Activated naive CD4-positive, alpha-beta T cell treated with anti-CD3 and anti-CD28 coated beads for 36 hours (primary cell): ENCODE measurements around the gene LENG9. TPM values are rescaled to one million over a fixed set of nuclear protein-coding genes. Genes with fewer than 3 reads are reported as not detected.
A peak's percentile ranks its signal among the peaks of the same experiment; 100 is the strongest.

Experiments used
- CTCF ChIA-PET: fragments of 350-600 bp; sonication (Branson Sonifier 250); formaldehyde crosslinking; loops from one replicate; lab custom pipeline; 2021; ENCODE audit warnings: antibody characterized with exemption; lab: Charles Lee
- DNase-seq: peaks from one replicate; pipeline ENCODE4 v3.0.0-alpha.2; 2020
- H3K27ac Mint-ChIP-seq: one replicate; pipeline ENCODE4 v1.8.0; 2021; ENCODE audit warnings: mild to moderate bottlenecking, mixed read lengths
- H3K27me3 Mint-ChIP-seq: one replicate; pipeline ENCODE4 v1.8.0; 2021; ENCODE audit warnings: low read depth, mixed read lengths
- H3K36me3 Mint-ChIP-seq: one replicate; pipeline ENCODE4 v1.8.0; 2021; ENCODE audit warnings: low read depth, mixed read lengths
- H3K4me1 Mint-ChIP-seq: one replicate; pipeline ENCODE4 v1.8.0; 2021; ENCODE audit warnings: low read depth, mixed read lengths
- H3K4me3 Mint-ChIP-seq: one replicate; pipeline ENCODE4 v1.8.0; 2021; ENCODE audit warnings: mild to moderate bottlenecking, moderate library complexity, mixed read lengths
- H3K9me3 Mint-ChIP-seq: one replicate; pipeline ENCODE4 v1.8.0; 2021; ENCODE audit warnings: mixed read lengths
- intact Hi-C: fragments of 100-400 bp; cut with micrococcal nuclease; formaldehyde crosslinking; loops from one replicate; pipeline ENCODE4 v1.15.1; 2023
- total RNA-seq, 2 experiments: library from RNA; stranded (reverse); gene quantifications; one replicate each; pipeline ENCODE4 v1.2.3, GENCODE V29; 2021

The LENG9 gene
- total RNA-seq, 2 experiments from 2014 or later: 5.7 to 7.1 TPM

DNA sequence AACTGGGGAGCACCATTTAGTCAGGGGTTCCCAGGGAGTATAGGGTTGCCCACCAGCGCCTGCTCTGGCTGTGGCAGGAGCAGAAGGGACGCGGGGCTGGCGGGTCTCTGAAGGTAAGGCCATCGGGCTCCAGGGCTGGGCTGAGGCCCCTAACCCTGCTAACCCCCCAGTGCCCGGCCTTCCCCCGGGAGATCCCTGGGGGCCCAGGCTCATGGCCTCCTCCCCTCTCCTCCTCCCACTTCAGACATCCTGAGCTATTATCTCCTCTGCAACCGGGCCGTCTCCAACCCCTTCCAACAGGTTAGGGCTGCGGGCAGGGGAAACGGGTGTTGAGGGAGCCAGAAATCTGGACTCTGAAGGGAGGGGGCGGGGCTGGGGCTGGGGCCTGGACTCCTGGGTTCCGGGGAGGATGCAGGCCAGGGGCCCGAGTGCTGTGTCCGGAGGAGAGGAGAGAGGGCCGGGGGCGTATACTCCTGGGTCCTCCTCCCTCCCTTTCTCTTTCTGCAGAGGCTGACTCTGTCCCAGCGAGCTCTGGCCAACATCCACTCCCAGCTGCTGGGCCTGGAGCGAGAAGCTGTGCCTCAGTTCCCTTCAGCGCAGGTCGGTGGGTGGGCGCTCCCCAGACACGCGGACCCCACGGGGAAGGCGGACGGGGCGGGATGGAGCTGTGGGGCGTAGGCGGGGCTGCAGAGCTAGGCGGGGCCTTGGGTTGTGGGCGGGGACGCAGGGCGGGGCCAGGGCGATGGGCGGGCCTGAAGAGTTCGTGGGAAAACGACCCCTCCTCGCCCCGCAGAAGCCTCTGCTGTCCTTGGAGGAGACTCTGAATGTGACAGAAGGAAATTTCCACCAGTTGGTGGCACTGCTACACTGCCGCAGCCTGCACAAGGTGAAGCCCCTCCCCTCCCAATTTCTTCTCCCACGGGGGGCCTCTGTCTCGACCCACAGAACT, 33.0 kb downstream of the LENG9 start:
- CTCF ChIA-PET: no interaction called here
- Mint-ChIP-seq H3K27ac (no peak overlapping the region), H3K9me3 (no peaks in the 10 kb centered on the region), H3K36me3 (no peaks in the 10 kb centered on the region), H3K4me1 (peaks cover 22% of the 10 kb centered on the region), H3K27me3 (peaks cover 22% of the 10 kb centered on the region), H3K4me3 (peak overlapping the region; percentile 48)
- DNase-seq: peak; percentile 51
- intact Hi-C loops: no loop called here

DNA sequence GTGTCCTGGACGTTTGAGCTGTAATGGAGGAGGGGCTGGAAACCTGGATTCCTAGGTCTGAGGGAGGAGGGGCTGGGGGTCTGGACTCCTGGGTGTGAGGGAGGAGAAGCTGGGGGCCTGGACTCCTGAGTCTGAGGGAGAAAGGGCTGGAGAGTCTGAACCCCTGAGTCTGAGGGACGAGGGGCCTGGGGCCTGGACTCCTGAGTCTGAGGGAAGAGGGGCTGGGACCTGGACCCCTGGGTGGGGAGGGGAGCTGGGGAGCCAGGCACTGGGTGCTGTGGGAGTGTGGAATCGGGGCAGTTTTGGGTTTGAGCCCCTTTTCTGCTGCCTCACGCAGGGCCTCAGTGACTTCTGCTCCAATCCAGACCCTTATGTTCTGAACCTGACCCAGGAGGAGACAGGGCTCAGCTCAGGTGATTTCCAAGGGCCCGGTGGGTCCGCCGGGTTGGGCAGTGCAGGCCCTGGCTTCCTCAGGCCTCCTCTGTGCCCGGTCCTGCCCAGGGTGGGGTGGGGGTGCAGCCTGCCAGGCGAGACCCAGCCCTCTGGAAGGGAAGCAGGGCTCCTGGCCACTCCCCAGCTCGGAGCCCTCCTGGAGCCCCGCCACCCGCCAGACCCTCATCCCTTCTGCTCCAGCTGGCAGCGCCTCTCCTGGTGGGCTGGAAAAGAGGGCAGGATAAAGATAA, 33.9 kb downstream of the LENG9 start:
- H3K4me3 Mint-ChIP-seq: no peak overlapping the region
- CTCF ChIA-PET: no interaction called here

DNA sequence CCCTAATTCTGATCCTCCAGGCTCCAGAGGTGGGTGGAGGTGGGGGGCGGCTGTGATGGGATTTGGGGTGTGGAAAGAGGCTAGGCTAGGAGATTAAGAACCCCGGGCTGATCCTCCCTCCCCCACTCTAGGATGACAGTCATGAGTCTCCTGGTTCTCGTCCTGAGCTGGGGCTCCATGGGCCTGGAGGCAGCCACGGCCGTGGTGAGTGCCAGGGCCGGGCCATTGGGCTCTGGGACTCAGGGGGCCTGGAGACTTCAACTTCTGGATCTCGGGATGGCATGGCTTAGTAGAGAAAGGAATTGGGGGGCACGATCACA, 34.4 kb downstream of the LENG9 start:
- Mint-ChIP-seq H3K36me3 (no peaks in the 10 kb centered on the region), H3K4me1 (peaks cover 13% of the 10 kb centered on the region), H3K4me3 (no peak overlapping the region), H3K27me3 (peaks cover 26% of the 10 kb centered on the region), H3K9me3 (no peaks in the 10 kb centered on the region), H3K27ac (no peak overlapping the region)
- intact Hi-C loops: no loop called here
- CTCF ChIA-PET: no interaction called here
- DNase-seq: no peak

More for the DNA sequence above, 33.9 kb downstream of the LENG9 start:
- Mint-ChIP-seq H3K27ac (no peak overlapping the region), H3K4me1 (peaks cover 17% of the 10 kb centered on the region), H3K9me3 (no peaks in the 10 kb centered on the region), H3K36me3 (no peaks in the 10 kb centered on the region), H3K27me3 (peaks cover 26% of the 10 kb centered on the region)
- no peak for DNase-seq
- intact Hi-C loops: no loop called here

DNA sequence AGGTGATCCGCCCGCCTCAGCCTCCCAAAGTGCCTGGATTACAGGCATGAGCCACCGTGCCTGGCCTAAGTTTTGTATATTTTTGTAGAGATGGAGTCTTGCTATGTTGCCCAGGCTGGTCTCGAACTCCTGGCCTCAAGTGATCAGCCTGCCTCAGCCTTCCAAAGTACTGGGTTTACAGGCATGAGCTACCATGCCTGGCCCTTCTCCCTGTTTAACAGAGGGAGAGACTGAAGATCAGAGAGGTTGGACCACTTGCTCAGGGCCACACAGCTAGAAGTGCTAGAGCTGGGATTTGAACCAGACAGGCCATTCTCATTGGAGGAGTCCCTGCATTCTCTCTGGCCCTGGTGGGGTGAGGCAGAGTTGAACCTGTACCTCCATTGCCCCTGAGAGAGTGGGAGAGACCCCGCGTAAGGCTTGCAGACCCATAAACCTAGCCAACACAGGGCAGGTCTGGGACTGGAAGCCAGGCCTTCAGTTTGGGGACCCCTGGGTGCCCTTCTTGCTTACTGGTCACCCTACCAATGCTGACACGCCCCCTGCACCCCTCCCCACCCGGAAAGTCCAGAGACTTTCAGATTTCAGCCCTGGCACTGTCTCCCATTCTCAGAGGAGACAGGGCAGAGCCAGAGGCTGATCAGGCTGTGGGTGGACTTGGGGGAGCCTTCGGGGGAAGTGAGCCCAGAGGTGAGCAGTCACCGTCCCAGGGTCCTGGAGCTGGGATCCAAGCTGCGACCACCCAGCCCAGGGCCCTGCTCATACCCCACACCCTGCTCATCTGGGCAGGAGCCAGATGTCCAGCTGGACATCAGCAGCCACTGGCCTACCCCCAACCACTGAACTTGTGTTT, 35.0 kb downstream of the LENG9 start:
- no peaks in the 10 kb centered on the region for H3K9me3 Mint-ChIP-seq
- H3K36me3 Mint-ChIP-seq: no peaks in the 10 kb centered on the region
- intact Hi-C loops: no loop called here
- peaks cover 29% of the 10 kb centered on the region for H3K27me3 Mint-ChIP-seq
- H3K27ac Mint-ChIP-seq: no peak overlapping the region
- peaks cover 10% of the 10 kb centered on the region for H3K4me1 Mint-ChIP-seq
- CTCF ChIA-PET: interaction anchor here (0.7 to 1.4 kb wide), 2 partner anchors 9 to 10 kb away, joined by 3 read pairs; no protein-coding TSS in a partner anchor
- DNase-seq: no peak
- no peak overlapping the region for H3K4me3 Mint-ChIP-seq

DNA sequence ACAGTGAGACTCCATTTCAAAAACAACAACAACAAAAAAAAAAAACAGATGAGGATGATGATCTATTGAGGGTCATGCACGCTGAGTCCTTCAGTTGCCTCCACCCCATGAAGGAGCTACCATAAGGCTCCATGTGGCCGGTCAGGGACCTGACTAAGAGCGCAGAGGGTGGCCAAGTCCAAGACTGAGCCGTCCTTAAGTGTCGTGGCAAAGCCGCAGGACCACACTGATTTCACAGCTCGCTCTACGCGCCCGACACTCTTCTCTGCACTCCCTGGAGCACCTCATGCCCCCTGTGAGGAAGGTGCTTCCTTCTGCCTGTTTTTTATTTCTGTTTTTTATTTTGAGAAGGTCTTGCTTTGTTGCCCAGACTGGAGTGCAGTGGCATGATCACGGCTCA, 36.0 kb downstream of the LENG9 start:
- H3K27me3 Mint-ChIP-seq: peaks cover 33% of the 10 kb centered on the region
- no peak for DNase-seq
- H3K27ac Mint-ChIP-seq: no peak overlapping the region
- CTCF ChIA-PET: interaction anchor here (0.7 to 1.4 kb wide), 2 partner anchors 10 to 11 kb away, joined by 3 read pairs; no protein-coding TSS in a partner anchor
- intact Hi-C loops: no loop called here
- H3K4me1 Mint-ChIP-seq: peaks cover 10% of the 10 kb centered on the region
- no peak overlapping the region for H3K4me3 Mint-ChIP-seq
- H3K36me3 Mint-ChIP-seq: no peaks in the 10 kb centered on the region
- H3K9me3 Mint-ChIP-seq: no peaks in the 10 kb centered on the region

DNA sequence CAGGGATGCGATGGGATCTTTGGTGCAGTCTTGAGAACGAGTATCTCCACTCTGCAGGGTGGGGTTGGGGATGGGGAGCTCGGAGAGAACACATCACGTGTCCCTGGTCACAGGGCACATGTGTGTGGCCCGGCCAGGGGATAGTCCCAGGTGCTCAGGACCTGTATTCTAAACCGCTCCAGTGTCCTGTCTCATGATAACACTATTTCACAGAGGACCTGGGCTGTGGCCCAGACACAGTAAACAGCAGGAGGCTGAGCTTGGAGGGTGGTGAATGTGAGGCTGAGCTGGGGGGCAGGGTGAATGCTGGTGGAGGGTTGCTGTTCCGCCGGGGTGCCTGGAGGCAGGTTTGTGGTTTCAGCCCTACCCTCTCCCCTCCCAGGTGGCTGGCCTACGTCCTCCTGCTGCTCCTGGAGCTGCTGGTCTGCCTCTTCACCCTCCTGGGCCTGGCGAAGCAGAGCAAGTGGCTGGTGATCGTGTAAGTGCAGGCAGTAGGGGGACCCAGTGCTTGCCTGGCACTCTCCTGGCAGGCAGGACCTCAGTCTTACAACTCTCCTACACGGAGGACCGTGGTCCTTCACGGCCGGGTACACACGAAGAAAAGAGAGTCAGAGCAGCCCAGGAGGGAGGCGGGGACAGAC, 37.2 kb downstream of the LENG9 start:
- intact Hi-C loops: no loop called here
- no peaks in the 10 kb centered on the region for H3K9me3 Mint-ChIP-seq

DNA sequence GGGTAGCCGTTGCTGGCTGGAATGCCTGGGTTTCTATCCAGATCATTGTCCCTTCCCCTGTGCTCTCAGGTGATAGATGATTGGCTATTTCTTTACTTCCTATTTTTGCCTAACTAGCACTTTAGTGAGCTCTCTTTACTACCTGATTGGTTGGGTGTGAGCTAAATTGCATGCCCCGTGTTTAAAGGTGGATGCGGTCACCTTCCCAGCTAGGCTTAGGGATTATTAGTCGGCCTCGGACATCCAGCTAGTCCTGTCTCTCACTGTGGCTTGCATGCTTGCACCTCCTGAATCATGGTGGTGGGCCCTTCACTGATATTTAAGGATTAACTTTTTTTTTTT, 38.2 kb downstream of the LENG9 start:
- Mint-ChIP-seq H3K9me3 (no peaks in the 10 kb centered on the region), H3K4me1 (peaks cover 4% of the 10 kb centered on the region), H3K27me3 (peaks cover 35% of the 10 kb centered on the region), H3K36me3 (no peaks in the 10 kb centered on the region), H3K27ac (no peak overlapping the region), H3K4me3 (no peak overlapping the region)
- intact Hi-C loops: no loop called here
- DNase-seq: no peak
- CTCF ChIA-PET: no interaction called here

More for the DNA sequence above, 37.2 kb downstream of the LENG9 start:
- Mint-ChIP-seq H3K4me3 (no peak overlapping the region), H3K36me3 (no peaks in the 10 kb centered on the region), H3K27ac (no peak overlapping the region), H3K27me3 (peaks cover 35% of the 10 kb centered on the region), H3K4me1 (peaks cover 9% of the 10 kb centered on the region)
- CTCF ChIA-PET: no interaction called here
- DNase-seq: no peak

DNA sequence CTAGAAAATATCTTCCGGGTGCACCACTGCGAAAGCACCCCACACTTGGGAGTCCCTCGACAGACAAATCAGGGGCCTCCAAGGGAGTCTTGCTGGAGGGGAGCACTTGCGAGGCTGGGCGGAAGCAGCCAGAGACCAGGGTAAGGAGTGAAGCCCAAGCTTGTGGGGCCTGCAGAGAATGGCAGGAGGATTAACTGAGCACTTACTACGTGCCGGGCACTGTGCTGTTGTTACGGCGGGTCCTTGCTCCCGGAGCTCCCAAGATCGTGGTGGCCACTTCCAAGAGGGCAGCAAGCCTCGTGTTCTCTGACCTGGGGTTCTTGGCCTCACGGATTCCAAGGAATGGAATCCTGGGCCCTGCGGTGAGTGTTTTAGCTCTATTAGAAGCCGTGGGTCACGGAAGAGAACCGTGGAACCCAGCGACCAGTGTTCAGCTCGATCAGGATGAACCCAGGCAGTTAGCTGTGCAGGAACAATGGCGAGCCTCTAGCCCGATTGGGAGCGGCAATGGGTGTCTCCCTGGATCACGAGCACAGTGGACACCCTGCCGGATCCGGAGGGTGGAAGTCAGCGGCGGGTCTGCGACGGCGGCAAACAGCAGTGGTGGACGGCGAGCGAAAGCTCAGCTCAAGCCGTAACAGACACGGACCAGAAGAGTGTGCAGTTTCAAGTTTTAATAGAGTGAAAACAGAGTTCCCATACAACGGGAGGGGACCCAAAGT, 38.8 kb downstream of the LENG9 start:
- Mint-ChIP-seq H3K9me3 (no peaks in the 10 kb centered on the region), H3K4me3 (no peak overlapping the region), H3K4me1 (peaks cover 4% of the 10 kb centered on the region), H3K27me3 (peaks cover 35% of the 10 kb centered on the region), H3K27ac (no peak overlapping the region), H3K36me3 (no peaks in the 10 kb centered on the region)
- CTCF ChIA-PET: no interaction called here
- DNase-seq: no peak
- intact Hi-C loops: no loop called here

DNA sequence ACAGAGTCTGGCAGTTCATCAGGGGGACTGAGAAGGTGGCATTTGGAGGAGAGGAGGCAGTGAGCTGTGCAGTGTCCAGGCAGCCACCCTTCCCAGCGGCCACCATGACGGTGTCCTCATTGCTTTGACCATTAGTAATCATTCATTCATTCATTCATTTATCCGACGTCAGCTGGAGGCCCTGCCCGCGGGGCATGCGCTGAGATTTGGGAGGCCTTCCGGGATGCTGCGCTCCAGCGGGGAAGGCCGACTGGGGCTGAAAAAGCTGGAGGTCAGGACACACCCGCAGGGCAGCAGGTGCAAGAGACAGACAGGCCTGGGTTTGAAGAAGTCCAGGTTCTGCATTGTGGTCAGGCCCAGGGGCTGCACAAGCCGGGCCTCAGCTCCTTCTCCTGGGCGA, 39.4 kb downstream of the LENG9 start:
- CTCF ChIA-PET: no interaction called here
- Mint-ChIP-seq H3K4me3 (no peak overlapping the region), H3K27me3 (peaks cover 31% of the 10 kb centered on the region), H3K9me3 (no peaks in the 10 kb centered on the region), H3K36me3 (no peaks in the 10 kb centered on the region), H3K27ac (no peak overlapping the region), H3K4me1 (peaks cover under 1% of the 10 kb centered on the region)
- intact Hi-C loops: no loop called here
- no peak for DNase-seq

DNA sequence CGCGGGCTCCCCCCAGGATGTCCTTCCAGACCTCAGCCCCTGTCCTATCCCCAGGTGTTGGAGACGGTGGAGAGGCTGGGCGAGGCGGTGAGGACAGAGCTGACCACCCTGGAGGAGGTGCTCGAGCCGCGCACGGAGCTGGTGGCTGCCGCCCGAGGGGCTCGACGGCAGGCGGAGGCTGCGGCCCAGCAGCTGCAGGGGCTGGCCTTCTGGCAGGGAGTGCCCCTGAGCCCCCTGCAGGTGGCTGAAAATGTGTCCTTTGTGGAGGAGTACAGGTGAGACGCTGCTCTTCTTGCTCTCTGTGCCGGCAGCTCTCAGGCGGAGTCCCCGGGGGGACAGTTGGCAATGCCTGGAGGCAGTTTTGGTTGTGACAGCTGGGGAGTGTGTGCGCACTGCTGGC, 41.4 kb downstream of the LENG9 start:
- no peaks in the 10 kb centered on the region for H3K9me3 Mint-ChIP-seq
- H3K36me3 Mint-ChIP-seq: no peaks in the 10 kb centered on the region
- H3K4me1 Mint-ChIP-seq: peaks cover 13% of the 10 kb centered on the region
- intact Hi-C loops: no loop called here
- DNase-seq: no peak
- H3K27me3 Mint-ChIP-seq: peaks cover 35% of the 10 kb centered on the region
- H3K27ac Mint-ChIP-seq: no peak overlapping the region
- CTCF ChIA-PET: interaction anchor here (0.6 to 1.0 kb wide), 2 partner anchors 18 to 371 kb away, joined by 3 read pairs; no protein-coding TSS in a partner anchor
- H3K4me3 Mint-ChIP-seq: no peak overlapping the region

DNA sequence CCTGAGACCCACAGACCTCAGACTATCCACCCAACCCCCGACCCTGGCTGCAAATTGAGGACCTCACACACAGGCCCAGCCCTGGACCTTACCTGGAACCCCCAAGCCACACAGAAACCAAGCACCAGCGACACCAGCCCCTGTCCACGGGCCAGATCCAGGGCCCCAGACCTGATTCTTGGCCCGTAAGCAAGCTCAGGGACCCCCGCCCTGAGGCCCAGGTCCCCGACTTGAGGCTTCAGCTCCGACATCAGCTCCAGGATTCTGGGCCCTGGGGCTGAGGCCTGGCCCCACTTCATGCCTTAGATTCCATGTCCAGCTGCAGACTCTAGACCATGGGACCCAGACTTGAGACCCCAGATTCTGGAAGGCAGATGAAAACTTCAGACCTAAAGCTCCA, 42.1 kb downstream of the LENG9 start:
- intact Hi-C loops: no loop called here
- CTCF ChIA-PET: interaction anchor here (1.0 kb wide), 1 partner anchor 18 kb away, joined by 3 read pairs; no protein-coding TSS in a partner anchor
- H3K4me1 Mint-ChIP-seq: peaks cover 15% of the 10 kb centered on the region

More for the DNA sequence above, 42.1 kb downstream of the LENG9 start:
- no peaks in the 10 kb centered on the region for H3K9me3 Mint-ChIP-seq
- peaks cover 34% of the 10 kb centered on the region for H3K27me3 Mint-ChIP-seq
- no peaks in the 10 kb centered on the region for H3K36me3 Mint-ChIP-seq
- H3K27ac Mint-ChIP-seq: no peak overlapping the region
- no peak overlapping the region for H3K4me3 Mint-ChIP-seq
- DNase-seq: no peak
